Epithelial cell of prostate (primary cell): ENCODE data around the gene MRPL53.
"Not testable (repeated sequence)": the region's sequence is repeated elsewhere in the genome, so short reads cannot be mapped to it uniquely, and the experiment has no call there.

Experiments used
- DNase-seq: peaks from one replicate; pipeline ENCODE4 v3.0.0-alpha.2; 2011; ENCODE audit warnings: low read depth, low spot score
- H3K27ac ChIP-seq: fragments of 450-650 bp; 2 replicates; pipeline ENCODE4 v1.5.1; 2017; ENCODE audit warnings: mild to moderate bottlenecking

Gene MRPL53

DNA sequence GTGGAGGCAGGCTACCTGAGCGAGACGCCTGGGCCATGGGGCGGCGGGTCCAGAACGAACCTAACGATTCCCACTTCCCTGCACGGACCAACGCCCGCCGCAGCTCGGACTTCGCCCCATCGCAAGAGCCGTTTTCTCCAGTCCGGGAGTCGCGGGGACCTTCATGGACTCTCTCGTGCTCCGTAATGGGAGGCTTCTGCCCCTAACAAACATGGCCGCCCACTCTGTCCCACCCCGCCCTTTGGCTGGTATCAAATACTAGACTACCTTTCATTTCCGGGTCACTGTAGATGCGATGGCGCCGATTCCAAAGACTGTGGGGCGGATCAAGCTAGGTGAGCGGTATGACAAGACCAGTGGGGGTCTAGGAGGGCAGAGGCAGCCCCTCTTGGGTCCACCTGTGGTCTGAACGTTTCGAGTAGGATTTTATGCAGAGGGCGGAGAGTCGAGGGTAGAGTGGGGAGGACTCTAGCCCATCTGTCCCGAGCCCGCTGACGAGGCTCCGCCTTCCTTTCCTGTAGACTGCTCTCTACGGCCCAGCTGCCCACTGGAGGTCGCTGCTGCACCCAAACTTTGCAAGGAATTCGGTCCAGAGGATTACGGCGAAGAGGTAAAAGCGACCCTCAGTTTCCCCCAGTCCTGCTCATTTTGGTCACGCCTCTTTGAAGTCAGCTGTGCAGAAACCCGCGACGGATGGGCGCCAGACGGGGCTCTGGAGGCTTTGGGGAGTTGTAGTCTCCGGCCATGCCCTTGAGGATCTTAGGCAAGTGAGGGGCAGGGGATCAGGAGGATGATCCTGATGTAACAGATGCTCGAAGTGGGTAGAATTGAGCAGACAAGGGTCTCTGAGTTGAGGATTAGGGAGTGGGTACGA is 10.6 kb upstream of the MRPL53 start, which contains the start of the genes CCDC142 and TTC31:
Gene CCDC142, minus strand, starts transcription at position 198 of the 874 bp plus-strand sequence. Its CDS starts 161 bp downstream, at position 37.
Gene TTC31, plus strand, starts transcription at position 281 of the 874 bp plus-strand sequence. Its CDS starts 15 bp downstream, at position 296.
- peak; percentile 60 for DNase-seq
- H3K27ac ChIP-seq: peak within 1 kb of the TSS; percentile 80

DNA sequence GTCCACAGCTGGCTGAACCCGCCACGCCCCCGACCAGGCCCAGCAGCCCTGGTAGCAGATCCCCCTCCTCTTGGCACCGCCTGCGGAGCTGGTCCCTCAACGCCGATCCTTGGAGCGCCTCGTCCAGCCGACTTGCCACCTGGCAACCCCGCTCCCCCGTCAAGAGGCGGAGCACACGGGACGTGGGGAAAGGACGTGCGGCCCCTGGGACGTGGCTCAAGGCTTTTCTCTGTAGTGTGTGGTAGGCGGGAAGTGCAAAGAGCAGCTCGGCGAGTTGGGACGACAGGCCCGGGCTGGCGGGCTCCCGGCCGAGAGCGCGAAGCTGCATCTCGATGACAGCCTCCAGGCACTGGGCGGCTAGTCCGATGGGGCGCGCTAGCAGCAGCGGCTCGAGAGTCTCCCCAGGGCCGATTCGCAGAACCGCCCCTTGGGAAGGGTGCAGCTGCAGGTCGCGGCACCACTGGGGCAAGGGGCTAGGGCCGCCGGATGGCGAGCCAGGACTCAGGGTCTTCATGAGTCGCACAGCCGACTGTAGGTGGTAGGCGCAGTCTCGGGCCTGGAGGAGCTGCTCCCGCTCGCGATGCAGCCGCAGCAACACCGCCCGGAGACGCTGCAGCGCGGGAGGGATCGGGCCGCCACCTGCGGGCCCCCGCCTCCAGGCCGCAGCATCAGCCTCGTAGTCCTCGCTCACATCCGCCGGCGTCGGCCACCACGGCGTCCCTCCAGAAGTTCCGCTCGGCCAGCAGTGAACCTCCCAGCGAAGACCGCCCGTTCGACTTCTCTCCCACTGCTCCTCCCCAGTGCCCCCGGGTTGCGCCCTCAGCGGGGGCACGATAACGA is 9.7 kb upstream of the MRPL53 start:
- DNase-seq: no peak
- H3K27ac ChIP-seq: peak overlapping the region; percentile 80

DNA sequence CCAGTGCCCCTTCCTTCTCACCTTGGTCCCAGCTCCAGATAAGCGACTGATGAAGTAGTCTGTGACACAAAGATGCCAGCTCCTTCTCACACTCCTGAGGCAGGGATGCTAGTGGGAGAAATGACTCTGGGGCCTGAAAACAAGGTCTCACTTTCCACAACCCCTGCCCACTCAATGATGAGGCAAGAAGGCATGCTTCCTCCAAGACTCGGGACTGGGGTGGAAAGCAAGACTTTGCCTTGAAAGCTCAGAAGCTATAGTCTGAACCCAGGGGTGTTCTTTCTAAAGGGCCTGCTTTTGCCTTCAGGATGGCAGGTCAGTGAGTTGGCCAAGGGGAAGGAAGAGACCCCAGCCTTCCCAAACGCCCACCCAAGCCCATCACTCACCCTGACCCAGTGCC is 9.0 kb upstream of the MRPL53 start:
- H3K27ac ChIP-seq: no peak overlapping the region
- DNase-seq: no peak

DNA sequence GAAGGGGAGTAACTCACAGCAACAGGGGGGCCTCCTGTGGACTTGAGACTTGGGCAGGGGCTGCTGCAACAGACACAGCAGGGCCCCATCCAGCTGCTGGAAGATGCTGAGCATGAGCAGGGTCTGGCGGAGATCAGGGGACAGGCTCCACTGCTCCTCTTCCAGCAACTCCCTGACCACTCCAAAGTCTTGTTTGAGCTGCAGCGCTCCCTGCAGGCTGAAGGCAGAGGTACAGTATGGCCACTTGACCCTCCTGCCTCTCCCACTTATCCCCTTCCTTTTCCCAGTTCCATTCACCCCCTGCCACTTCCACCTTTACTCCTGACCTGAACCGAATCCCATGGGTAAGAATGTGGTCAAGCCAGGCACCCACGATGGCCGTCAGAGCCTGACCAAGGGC is 2.4 kb upstream of the MRPL53 start:
- no peak overlapping the region for H3K27ac ChIP-seq
- no peak for DNase-seq

DNA sequence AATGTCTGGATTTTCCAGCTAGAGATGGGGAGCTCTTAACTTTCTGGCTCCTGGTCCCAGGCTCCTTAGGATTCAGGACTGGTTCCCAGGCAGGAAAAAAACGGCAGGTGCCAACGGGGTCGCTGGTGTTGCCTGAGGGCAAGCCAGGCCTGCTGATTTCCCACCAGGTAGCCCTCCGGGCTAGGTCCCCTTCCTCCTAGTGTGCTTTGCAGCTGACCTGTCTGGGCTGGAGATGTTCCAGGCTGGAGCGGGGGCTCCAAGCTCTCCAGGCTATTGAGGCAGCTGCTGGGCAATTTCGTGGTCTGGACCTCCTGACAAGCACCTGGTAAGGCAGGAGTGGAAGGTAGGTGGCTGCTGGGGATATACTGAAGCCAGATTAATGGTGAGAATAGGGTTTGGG is 2.0 kb upstream of the MRPL53 start:
- H3K27ac ChIP-seq: no peak overlapping the region
- DNase-seq: no peak

DNA sequence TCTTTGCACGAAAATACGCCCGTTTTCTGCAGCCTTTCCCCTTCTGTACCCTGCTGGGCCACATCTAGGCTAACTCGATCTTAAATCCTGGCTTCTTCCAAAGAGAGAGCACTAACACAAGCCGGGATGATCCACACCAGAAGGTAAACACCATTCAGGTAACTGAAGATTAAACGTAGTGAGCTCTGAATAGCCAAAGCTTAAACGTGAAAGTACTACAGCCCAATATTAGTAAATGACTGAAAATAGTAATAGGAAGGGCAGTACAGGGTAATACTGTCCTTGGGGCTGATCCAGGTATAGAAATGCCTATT is 422 bp upstream of the MRPL53 start:
- DNase-seq: no peak
- H3K27ac ChIP-seq: peak overlapping the region; percentile 91

DNA sequence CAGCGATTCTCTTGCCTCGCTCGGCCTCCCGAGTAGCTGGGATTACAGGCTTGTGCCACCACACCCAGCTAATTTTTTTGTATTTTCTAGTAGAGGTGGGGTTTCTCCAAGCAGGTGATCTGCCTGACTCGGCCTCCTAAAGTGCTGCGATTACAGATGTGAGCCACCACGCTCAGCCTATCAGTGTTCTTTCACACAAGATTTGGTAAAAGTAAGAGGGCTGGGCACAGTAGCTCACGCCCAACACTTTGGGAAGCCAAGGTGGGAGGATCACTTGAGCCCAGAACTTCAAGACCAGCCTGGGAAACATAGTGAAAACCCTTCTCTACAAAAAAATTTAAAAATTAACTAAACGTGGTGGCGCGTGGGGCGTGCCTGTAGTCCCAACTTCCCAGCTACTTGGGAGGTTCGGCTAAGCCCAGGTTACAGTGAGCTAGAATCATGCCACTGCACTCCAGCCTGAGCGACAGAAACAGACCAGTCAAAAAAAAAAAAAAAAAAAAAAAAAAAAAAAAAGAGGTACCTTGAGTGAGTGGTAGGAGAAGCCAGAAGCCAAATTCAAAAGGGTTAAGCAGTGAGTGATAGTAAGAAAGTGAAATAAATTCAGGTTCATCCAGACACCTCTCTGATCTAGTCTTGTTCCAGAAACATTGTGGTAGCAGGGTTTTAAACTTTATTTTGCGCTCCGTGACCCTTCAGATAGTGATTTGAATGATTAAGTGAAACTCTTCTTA is 981 bp downstream of the MRPL53 start:
- peak overlapping the region; percentile 91 for H3K27ac ChIP-seq
- DNase-seq: no peak

DNA sequence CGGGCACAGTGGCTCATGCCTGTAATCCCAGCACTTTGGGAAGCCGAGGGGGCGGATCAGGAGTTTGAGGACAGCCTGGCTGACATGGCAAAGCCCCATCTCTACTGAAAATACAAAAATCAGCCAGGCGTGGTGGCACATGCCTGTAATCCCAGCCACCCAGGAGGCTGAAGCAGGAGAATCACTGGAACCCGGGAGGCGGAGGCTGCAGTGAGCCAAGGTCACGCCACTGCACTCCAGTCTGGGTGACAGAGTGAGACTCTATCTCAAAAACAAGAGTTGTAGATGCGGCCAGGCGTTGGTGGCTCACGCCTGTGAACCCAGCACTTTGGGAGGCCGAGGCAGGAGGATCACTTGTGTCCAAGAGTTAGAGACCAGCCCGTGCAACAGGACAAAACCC is 1.7 kb downstream of the MRPL53 start:
- not testable (repeated sequence) for DNase-seq
- H3K27ac ChIP-seq: peak overlapping the region; percentile 91

DNA sequence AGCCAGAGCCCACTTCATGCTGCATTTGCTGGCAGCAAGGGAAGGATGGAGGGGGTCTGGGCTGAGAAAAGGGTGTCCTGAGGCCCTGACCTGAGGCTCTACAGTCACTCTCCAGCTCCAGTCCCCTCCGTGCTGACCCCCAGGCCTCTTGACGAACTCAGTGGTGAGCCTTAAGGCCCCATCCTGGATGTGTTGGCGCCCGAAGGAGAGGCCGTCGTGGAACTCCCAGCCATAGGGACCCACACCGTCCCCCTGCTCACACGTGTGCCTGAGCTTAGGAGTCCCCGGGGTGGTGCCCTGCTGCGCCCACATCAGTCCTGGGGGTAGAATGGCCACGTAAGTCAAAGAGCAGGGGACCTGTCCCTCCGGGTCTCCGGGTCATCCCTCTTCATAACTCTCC is 8.1 kb downstream of the MRPL53 start:
- peak overlapping the region; percentile 78 for H3K27ac ChIP-seq
- DNase-seq: no peak

DNA sequence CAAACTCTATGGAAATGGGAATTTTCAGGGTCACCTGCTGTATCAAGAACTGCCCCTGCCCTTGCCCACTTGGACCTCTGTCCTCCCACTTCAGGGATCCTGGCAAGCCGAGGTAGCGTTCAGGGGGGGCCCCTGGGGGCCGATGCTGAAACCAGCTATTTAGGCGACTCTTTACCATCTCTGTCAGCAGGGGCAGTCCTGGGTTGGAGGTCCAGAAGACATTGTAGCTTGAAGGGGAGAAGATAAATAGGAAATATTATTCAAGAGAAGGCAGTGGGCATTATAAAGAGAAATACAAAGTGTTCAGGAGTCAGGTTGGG is 9.7 kb downstream of the MRPL53 start:
- no peak for DNase-seq

DNA sequence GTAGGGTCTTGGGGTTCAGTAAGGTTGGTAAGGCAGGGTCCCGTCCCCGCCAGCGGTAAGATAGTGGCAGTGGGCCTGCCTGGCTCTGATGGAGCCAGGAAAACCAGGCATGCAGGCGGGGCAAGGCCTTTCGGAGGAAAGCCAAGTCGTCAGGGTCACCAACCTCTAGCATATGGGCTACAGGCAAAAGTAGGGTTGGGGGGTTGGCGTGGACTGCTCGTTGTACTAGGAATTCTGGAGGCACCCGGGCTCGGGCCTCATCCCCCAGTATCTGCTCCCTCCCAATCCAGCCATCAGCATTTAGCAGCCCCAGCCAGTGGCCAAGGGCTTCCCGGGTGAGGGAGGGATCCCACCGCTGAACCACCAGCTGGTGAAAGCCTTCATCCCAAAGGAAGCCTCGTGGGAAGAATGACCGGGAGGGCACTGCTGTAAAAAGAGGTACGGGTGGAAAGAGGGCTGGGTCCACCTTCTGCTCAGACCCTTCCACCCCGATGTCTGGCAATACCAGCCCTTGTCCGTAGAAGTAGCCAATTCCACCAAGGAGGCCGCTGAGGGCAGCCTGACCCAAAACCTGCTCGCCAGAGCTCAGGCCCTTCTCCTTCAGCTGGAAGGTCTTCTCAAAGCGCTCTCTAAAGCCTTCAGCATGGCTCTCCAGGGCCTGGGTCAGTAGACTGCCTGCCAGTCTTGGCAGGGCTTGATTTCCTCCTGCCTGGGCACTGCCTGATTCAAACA is 10.3 kb downstream of the MRPL53 start:
- DNase-seq: no peak
- no peak overlapping the region for H3K27ac ChIP-seq

More for the DNA sequence above, 9.7 kb downstream of the MRPL53 start:
- H3K27ac ChIP-seq: no peak overlapping the region

DNA sequence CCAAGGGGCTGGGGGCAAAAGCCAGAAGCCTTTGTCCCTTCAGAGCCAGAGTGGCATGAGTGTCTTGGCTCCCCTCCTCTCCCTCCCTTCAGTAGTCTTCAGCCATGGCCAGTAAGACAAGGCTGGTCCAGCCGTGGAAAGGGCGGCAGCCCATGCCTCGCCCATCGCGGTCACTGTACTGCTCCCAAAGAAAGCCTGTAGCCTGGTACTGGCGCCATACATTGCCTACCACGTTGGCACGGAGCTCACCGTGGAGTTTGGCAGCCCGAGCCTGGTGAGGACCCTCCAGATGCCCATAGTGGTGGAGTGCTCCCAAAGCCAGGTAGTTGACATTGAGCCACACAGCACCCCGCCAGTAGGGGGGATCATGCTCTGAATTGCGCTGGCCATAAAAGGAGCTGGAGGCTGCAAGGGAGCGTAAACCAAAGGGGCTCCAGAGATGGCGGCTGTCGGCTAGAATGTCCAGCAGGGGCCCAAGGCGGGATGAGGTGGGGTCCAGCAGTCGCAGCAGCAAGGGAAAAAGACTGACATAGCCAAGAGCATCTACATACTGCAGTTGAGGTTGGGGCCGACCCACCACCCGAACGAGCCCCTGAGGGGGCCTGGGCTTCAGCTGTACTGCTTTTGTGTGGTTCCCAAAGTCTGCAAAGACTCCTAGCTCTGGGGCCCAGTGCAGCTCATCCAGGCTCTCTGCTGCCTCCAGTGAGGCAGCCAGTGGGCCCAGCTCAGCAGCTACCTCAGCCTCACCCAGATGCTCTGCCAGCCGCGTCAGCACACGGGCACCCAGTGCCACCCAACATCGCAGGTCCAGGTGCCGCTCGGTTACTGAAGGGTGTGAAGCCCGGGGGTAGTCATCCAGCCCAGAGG is 11.1 kb downstream of the MRPL53 start:
- no peak overlapping the region for H3K27ac ChIP-seq
- DNase-seq: no peak

DNA sequence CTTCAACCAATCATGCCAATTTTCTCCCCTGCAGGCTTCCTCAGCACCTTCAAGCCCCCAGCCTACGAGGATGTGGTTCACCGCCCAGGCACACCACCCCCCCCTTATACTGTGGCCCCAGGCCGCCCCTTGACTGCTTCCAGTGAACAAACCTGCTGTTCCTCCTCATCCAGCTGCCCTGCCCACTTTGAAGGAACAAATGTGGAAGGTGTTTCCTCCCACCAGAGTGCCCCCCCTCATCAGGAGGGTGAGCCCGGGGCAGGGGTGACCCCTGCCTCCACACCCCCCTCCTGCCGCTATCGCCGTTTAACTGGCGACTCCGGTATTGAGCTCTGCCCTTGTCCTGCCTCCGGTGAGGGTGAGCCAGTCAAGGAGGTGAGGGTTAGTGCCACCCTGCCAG is 12.3 kb downstream of the MRPL53 start:
- DNase-seq, H3K27ac ChIP-seq: not testable (repeated sequence)

DNA sequence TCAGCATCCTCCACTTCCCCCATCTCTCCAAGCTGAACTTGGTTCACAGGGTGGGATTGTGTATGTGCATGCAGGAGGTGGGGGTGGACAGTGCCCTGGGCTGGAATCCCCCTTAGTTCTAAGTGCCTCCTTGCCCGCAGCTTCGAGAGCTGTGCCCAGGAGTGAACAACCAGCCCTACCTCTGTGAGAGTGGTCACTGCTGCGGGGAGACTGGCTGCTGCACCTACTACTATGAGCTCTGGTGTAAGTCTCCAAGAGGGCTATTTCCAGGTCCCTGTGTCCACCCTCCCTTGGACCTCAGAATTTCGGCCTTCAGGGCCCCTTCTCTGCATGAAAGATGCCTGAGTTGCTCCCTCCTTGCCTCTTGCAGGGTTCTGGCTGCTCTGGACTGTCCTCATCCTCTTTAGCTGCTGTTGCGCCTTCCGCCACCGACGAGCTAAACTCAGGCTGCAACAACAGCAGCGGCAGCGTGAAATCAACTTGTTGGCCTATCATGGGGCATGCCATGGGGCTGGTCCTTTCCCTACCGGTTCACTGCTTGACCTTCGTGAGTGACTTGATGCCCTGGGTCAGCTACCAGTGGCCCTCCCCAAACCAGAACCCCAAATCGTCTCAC is 12.9 kb downstream of the MRPL53 start:
- not testable (repeated sequence) for H3K27ac ChIP-seq

DNA sequence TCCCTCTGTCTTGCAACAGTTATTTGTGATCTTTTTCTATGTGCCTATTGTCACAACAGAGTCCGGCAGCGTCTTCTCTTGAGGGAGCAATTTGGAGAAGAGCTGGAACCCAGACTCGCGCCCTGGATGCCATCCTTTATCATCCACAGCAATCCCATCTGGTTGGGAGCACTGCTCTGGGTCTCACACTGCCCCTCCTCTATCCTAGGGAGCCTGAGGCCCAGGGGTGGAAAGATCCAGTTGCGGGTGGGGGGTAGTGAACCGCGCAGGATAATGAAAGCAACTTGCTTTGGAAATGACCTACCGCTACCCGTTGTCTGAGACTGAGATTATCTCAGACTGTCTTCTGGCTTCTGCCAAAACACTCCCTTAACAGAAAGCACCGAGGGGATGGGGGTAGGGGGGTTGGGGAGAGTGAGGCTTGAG is 13.5 kb downstream of the MRPL53 start:
- peak overlapping the region; percentile 92 for H3K27ac ChIP-seq
- no peak for DNase-seq

More for the DNA sequence above, 12.9 kb downstream of the MRPL53 start:
- not testable (repeated sequence) for DNase-seq

DNA sequence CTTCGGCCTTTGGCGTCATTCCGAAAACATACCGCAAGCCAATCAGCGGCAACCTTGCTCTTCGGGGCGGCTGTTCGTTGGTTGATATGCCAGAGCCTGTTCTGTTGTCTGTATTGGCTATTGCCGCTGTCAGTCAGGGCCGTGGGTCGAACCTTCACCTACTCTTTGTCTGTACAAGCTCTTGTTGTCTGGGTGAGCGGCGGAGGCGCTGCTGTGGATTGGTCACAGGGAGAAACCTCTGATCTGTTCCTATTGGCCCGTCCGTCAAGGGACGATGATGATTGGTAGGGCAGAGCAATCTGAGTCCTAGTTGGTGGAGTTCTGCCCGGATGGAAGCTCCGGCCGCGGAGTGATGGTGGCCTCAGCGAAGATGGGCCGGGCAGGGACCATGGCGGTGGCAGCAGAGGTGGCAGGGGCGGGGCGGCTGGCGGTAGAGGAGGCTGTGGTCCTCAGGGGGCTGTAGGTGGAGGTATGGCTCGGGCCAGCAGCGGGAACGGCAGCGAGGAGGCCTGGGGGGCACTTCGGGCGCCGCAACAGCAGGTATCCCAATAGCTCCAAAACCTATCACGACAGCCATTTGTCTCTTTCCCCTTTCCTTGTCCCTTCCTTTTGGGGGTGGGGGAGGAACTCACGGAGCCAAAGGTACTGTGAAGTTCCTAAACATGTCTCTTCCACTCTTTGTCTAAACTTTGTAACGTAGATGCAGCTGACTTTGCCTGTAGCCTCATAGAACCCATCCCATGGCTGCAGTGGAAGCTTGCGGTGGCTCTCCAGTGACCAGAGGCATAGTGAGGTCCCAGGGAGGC is 14.1 kb downstream of the MRPL53 start, which contains the start of gene WBP1:
Gene WBP1, plus strand, starts transcription at position 307 of the 806 bp plus-strand sequence. Its CDS starts 165 bp downstream, at position 472.
- peak; percentile 100 for DNase-seq

DNA sequence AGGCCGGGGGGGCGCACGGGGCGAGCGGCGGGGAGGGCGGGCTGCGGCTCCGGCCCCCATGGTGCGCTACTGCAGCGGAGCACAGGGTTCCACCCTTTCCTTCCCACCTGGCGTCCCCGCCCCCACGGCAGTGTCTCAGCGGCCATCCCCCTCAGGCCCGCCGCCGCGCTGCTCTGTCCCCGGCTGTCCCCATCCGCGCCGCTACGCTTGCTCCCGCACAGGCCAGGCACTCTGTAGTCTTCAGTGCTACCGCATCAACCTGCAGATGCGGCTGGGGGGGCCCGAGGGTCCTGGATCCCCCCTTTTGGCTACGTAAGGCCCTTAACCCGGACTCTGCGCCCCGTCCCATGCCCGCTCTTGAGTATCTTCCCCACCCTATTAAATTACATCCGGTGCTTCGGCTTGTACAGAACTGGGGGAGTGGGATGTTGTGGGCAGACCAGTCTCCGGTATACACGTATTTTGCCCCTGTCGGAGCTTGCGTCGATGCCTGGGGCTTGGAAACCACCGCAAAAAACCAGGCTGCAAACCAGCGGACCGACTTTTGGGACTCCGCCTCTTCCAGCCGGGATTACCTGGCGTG is 14.8 kb downstream of the MRPL53 start:
- DNase-seq: no peak
- H3K27ac ChIP-seq: peak overlapping the region; percentile 92

More for the DNA sequence above, 14.1 kb downstream of the MRPL53 start, which contains the start of gene WBP1:
- H3K27ac ChIP-seq: peak within 1 kb of the TSS; percentile 92
